GM21825 (cell line): ENCODE measurements around the gene TRPT1.

ENCODE experiments used
- ATAC-seq: cut with Tn5 transposase; IDR thresholded peaks from one replicate; pipeline ENCODE4 v1.9.1; 2021; ENCODE audit warnings: mild to moderate bottlenecking, moderate library complexity; ENCODE audit not compliant: unreplicated experiment

Gene TRPT1

DNA sequence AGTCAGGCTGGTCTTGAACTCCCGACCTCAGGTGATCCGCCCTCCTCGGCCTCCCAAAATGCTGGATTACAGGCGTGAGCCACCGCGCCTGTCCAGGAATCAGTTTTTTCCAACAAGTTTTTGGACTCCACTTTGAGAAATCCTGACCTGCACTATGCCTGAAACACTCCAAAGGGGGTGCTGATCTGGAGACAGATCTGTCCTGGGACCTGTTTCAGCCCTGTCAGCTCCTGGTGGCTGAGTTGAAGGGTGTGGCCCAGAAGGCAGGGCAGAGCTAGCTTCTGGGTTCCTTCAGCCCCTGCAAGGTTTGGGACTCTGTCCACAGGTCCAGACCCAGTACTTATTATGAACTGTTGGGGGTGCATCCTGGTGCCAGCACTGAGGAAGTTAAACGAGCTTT lies 5.6 kb upstream of the TRPT1 start:
- ATAC-seq = no peak

- ATAC-seq = no peak
Observed at GRCh38 chr11:64230985-64231365, 5.0 kb upstream of the TRPT1 start.

DNA sequence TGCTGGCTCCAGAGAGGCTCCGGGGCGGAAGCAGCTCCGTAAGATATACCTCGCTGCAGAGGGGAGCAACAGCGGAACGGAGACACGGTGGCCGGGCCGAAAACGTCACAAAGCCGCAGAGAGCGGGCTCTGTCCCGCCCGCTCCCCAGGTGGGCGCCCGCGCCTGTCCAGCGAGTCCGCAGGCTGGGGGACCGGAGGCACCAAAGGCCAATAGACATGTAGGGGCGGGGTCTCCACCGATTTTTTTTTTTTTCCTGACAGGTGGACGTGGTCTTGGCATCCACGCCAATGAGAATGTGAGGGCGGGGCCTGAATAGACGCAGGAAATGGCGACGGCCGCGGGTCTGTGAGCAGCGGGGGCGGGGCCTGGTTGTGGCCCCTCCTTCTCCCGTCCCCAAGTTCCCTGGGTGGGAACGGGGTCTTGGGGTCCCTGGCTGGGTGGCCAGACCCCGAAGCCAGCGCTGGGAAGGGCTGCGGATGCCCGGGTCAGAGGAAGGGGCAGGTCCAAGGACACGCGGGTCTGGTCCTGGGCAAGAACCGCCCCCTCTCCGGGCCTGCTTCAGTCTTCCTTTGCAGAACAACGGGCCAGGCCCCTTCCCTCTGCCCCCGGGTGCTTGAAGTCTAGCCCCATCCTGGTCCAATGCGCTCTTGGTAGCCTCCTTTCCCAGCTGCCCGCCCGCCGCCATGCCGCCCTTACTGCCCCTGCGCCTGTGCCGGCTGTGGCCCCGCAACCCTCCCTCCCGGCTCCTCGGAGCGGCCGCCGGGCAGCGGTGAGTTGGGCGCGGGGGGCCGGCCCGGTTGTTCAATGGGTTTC lies 4.4 kb upstream of the TRPT1 start, which contains the start of gene DNAJC4:
TSS of gene DNAJC4 (plus strand) at position 378 of the 814 bp plus-strand sequence. CDS start at position 685, 307 bp downstream.
- no peak for ATAC-seq

- ATAC-seq = no peak
Observed at GRCh38 chr11:64229744-64230170, 3.8 kb upstream of the TRPT1 start.

- no peak for ATAC-seq
Observed at GRCh38 chr11:64229090-64229743, 3.2 kb upstream of the TRPT1 start.

DNA sequence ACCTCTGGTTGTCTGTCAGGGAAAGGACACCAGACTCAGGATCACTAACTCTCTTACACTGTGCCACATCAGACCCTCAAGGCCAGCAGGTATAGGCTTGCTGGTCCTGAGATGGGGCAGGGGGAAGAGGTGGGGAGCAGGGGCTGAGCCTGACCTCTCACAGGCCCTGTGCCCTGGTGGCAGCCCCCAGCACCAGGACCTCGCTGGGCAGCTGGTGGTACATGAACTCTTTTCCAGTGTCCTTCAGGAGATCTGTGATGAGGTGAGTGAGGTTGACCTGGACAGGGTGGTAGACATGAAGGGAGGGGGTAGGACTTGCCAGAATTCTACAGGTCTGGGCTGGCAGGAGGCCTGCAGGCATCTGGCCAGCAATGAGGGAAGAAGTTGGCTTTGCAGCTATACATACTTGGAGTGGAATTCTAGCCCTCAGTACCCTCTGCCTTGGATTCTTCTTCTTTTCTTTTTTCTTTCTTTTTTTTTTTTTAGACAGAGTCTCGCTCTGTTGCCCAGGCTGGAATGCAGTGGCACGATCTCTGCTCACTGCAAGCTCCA lies 1.5 kb upstream of the TRPT1 start:
- no peak for ATAC-seq

DNA sequence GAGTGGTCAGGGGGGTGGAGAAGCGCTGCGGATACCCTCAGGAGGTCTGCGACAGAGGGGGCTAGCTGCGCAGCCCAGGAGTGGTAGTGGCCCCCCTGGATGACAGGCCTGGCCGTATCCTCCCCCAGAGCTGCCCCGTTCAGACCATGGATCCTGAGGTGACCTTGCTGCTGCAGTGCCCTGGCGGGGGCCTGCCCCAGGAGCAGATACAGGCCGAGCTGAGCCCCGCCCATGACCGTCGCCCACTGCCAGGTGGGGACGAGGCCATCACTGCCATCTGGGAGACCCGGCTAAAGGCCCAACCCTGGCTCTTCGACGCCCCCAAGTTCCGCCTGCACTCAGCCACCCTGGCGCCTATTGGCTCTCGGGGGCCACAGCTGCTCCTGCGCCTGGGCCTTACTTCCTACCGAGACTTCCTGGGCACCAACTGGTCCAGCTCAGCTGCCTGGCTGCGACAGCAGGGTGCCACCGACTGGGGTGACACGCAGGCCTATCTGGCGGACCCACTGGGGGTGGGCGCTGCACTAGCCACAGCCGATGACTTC lies 593 bp upstream of the TRPT1 start:
- peak; percentile 24 for ATAC-seq

DNA sequence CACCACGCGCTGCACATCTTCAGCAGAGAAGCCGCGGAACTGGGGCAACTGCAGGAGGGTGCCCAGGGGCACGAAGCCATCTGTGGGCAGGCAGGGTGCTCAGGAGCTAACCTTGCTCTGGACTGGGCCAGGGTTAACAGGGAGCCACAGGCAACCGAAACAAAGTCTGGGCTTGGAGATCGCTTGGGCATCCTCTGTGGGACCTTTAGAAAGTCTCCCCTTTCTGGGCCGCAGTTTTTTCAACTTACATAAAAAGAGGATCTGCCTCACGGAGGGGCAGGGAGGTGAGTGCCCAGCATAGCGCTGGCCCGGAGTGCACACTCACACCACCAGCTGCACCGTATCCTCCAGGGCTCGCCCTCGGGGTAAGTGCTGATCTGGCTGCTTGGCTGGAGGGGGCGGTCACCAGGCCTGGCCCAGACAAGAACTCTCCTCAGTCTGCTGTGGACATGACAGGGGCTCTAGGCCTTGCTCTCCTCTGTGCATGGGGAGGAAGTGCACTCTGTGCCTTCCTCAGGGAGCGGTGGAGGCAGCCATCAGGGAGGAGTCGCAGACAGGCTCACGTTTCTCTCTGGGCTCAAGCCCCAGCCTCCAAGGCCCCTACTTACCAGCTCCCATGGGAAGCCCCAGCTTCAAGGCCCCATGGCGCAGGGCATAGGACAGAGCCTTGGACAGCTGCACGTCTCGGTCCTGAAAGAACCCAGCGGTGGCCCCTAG lies 937 bp downstream of the TRPT1 start:
- no peak for ATAC-seq

GRCh38 chr11:64224151-64224890 lies 1.7 kb downstream of the TRPT1 start:
- ATAC-seq = no peak

DNA sequence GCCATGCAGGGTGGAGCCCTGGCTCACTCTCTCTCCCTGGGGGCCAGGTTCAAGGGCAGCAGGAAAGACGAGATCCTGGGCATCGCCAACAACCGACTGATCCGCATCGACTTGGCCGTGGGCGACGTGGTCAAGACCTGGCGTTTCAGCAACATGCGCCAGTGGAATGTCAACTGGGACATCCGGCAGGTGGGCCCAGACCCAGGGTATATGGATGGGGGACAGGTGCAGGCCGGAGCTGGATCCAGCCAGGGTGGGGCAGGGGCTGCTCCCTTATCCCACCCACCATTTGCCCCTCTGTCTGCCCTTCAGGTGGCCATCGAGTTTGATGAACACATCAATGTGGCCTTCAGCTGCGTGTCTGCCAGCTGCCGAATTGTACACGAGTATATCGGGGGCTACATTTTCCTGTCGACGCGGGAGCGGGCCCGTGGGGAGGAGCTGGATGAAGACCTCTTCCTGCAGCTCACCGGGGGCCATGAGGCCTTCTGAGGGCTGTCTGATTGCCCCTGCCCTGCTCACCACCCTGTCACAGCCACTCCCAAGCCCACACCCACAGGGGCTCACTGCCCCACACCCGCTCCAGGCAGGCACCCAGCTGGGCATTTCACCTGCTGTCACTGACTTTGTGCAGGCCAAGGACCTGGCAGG lies 2.9 kb downstream of the TRPT1 start:
- ATAC-seq = no peak

DNA sequence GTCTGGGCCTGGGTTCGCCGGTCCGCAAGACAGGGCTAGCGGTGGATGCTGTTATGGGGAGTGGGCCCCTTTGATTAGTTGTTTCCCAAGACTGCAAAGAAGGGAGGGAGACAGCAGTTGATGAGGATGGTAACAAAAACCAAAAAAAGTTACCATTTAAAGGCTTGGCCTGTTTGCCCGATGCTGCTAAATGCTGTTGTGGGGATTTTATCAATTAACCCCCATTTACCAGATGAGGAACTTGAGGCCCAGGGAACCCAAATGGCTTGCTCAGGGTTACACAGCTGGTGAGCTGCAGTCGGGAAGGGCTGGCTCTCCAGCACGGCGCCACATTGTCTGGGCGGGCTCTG lies 3.4 kb downstream of the TRPT1 start:
- ATAC-seq = no peak

- ATAC-seq = no peak
Observed at GRCh38 chr11:64220798-64221197, 5.2 kb downstream of the TRPT1 start.

DNA sequence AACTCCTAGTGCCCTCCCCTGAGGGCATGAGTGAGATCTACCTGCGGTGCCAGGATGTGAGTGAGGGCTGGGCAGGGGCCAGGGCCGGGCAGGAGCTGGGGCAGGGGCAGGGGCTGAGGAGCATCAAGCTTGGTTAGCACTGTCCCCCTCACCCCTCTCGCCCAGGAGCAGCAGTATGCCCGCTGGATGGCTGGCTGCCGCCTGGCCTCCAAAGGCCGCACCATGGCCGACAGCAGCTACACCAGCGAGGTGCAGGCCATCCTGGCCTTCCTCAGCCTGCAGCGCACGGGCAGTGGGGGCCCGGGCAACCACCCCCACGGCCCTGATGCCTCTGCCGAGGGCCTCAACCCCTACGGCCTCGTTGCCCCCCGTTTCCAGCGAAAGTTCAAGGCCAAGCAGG lies 5.7 kb downstream of the TRPT1 start:
- ATAC-seq = no peak

DNA sequence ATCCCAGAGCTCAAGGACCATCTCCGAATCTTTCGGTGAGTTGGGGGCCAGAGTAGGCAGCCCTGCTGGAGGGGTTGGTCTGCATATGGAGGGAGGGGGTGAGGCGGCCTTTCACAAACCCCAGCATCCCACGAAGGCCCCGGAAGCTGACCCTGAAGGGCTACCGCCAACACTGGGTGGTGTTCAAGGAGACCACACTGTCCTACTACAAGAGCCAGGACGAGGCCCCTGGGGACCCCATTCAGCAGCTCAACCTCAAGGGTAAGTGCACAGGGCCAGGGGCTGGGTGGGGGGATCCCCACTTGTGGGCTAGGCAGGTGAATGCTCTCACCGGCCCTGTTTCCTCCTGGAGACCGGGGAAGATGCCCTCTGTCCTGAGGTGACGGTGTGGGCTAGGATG lies 6.2 kb downstream of the TRPT1 start:
- ATAC-seq = no peak

GRCh38 chr11:64219354-64219684 lies 6.7 kb downstream of the TRPT1 start:
- no peak for ATAC-seq

- no peak for ATAC-seq
Observed at GRCh38 chr11:64218628-64219353, 7.2 kb downstream of the TRPT1 start.

DNA sequence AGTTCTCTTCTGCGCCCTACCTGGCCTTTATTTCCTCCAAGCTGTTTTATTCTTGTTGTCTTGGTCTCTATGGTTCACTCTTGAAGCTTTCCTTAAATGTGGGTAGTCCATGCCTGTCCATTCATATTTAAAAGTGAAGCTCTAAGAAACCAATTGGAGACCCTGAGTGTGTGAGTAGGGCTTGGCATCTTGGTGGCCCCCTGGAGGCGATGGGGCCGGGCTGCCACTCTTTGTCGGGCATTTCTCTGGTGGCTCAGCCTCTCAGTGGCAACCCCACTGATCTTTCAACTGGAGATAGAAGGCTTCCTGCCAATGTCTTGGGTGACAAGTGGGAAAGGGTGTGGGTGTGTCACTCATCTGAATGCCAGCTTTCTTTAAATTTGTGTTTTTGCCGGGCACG lies 9.1 kb downstream of the TRPT1 start:
- ATAC-seq = no peak

- ATAC-seq = no peak
Observed at GRCh38 chr11:64211181-64211872, 14.7 kb downstream of the TRPT1 start.
